GM06990 (cell line): ENCODE results near the gene CAMTA1.

Experiments used
- DNase-seq: peaks from one replicate; pipeline ENCODE4 v3.0.0-alpha.2; 2011; ENCODE audit not compliant: insufficient read length; ENCODE audit errors: extremely low read depth
- H3K27me3 ChIP-seq: replicated peaks from 2 replicates; pipeline ENCODE4 v1.6.0; 2011; ENCODE audit warnings: low read length; ENCODE audit not compliant: control insufficient read depth, insufficient read depth
- H3K36me3 ChIP-seq: 2 replicates; pipeline ENCODE4 v1.5.1; 2011; ENCODE audit warnings: low read length; ENCODE audit not compliant: control insufficient read depth, insufficient read depth
- H3K4me3 ChIP-seq: replicated peaks from 2 replicates; pipeline ENCODE4 v1.5.1; 2011; ENCODE audit warnings: low read depth, mild to moderate bottlenecking, control low read depth, low read length
- TF ChIP-seq, protein P1 (sequence below): IDR thresholded peaks from 2 replicates; pipeline ENCODE4 v1.5.1; 2011; ENCODE audit warnings: low read length, control low read depth, mild to moderate bottlenecking, inconsistent platforms; ENCODE audit not compliant: insufficient read depth, poor library complexity, severe bottlenecking

Gene CAMTA1

DNA sequence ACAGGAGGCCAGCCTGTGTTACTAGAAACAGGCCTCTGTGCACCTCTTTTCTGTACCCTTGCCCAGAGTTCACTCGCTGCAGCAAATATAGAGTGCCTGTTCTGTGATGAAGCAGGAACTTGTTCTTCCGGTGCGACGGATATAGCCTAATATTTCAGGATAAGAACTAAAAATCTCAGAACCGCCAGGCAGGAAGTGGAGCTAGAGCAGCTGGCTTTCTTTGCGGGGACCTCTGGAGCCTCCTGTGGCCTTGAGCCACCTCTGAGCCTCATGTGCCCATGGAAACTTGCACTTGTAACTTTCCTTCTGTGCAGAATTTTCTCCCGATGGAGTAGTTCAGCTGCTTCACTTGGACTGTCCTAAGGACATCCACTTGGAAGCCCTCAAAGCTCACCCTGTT, 941.4 kb downstream of the CAMTA1 start:
- Histone ChIP-seq H3K36me3 (no peaks in the 10 kb centered on the region), H3K4me3 (no peak overlapping the region), H3K27me3 (no peaks in the 10 kb centered on the region; the same call in 1 of the 2 replicates)
- TF ChIP-seq, protein P1, sequence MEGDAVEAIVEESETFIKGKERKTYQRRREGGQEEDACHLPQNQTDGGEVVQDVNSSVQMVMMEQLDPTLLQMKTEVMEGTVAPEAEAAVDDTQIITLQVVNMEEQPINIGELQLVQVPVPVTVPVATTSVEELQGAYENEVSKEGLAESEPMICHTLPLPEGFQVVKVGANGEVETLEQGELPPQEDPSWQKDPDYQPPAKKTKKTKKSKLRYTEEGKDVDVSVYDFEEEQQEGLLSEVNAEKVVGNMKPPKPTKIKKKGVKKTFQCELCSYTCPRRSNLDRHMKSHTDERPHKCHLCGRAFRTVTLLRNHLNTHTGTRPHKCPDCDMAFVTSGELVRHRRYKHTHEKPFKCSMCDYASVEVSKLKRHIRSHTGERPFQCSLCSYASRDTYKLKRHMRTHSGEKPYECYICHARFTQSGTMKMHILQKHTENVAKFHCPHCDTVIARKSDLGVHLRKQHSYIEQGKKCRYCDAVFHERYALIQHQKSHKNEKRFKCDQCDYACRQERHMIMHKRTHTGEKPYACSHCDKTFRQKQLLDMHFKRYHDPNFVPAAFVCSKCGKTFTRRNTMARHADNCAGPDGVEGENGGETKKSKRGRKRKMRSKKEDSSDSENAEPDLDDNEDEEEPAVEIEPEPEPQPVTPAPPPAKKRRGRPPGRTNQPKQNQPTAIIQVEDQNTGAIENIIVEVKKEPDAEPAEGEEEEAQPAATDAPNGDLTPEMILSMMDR, result no peak
- no peak for DNase-seq

DNA sequence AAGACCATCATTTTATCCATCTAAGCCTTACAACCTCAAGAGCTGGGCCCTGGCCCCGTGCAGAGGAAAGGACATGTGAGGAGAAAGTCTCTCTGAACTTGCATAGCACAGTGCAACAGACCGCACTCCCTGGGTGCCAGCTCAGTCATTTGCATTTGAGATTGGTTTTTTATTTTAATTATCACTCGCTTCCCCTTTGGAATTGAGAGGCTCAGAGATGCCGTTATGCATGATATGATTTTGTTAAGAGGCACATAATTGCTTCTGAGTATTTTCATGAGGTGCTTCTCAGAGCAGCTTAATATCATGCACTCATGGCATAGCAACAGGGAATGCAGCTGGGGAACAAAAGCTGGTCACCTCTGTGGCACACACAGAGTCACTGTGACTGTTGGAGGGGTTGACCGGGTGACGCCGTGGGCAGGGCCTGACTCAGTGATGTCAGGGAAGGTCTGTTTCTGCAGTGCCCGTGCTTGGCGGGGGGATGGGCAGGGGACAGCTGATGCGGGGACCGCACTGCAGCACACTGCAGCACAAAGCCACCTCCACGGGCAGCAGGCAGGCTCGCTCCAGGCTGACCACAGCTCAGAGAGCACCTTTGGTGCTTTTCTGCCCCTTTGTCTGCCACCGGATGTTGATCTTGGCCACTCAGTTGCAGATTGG, 942.7 kb downstream of the CAMTA1 start:
- H3K36me3 ChIP-seq, result no peaks in the 10 kb centered on the region
- no peak for DNase-seq
- H3K27me3 ChIP-seq, result peaks cover 1% of the 10 kb centered on the region
- no peak overlapping the region for H3K4me3 ChIP-seq
- TF ChIP-seq, protein P1, result no peak

- DNase-seq, result no peak
- TF ChIP-seq, protein P1, result no peak
These were observed 944.5 kb downstream of the CAMTA1 start for GRCh38 chr1:7729761-7730160.

DNA sequence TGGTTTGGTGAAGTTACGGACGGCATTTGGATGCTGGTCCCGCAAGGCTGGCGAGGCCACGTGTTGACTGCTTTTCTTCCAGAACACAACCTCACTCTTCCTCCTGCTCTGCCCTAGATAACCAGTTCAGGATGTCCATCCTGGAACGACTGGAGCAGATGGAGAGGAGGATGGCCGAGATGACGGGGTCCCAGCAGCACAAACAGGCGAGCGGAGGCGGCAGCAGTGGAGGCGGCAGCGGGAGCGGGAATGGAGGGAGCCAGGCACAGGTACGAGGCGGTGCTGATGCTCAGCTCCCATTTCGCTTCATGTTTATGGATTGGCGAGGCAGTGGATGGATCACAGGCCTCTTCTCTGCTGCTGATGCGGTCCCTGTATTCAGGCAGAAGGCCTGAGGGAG, 947.1 kb downstream of the CAMTA1 start:
- H3K36me3 ChIP-seq, result no peaks in the 10 kb centered on the region
- TF ChIP-seq, protein P1, result no peak
- DNase-seq, result no peak

More at GRCh38 chr1:7729761-7730160, 944.5 kb downstream of the CAMTA1 start:
- Histone ChIP-seq H3K36me3 (no peaks in the 10 kb centered on the region), H3K4me3 (no peak overlapping the region), H3K27me3 (peaks cover 1% of the 10 kb centered on the region)

DNA sequence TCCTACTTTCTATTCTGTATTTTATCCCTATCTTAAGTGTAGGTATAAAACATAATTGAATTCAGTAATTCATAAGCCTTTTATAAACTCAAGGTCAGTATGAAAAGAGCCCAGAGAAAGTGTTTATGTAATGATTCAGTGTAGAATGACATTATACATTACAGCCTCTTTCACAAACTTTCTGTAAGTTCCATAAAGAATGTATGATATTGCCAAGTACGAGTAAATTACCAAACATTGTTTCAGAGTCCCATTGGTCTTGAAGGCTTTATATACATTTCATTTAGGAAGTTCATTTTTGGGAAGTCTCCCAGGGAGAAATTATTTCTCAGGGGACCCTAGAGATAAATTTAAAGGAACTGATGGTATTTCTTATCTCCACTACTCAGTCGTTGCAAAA, 948.0 kb downstream of the CAMTA1 start:
- Histone ChIP-seq H3K27me3 (peaks cover 1% of the 10 kb centered on the region), H3K36me3 (no peaks in the 10 kb centered on the region), H3K4me3 (no peak overlapping the region)
- no peak for DNase-seq
- TF ChIP-seq, protein P1, result no peak

More for the DNA sequence above, 947.1 kb downstream of the CAMTA1 start:
- peaks cover 1% of the 10 kb centered on the region for H3K27me3 ChIP-seq
- no peak overlapping the region for H3K4me3 ChIP-seq
